Sigmoid colon (tissue), 3 donors: ENCODE measurements around the gene TEX50.

Experiments used
- CTCF ChIP-seq, 4 experiments: fragments of 450-650 bp in 3 of 4; fragments of 200-600 bp in 1 of 4; IDR thresholded peaks; one replicate each; pipeline ENCODE4 v1.5.1; 2016 to 2019; ENCODE audit warnings: antibody characterized with exemption in 4 of 4, mild to moderate bottlenecking in 3 of 4, moderate library complexity in 2 of 4
- POLR2A ChIP-seq, 2 donors: fragments of 450-650 bp; IDR thresholded peaks; one replicate each; pipeline ENCODE4 v1.6.1; 2016; ENCODE audit warnings: antibody characterized with exemption in 2 of 2, mild to moderate bottlenecking in 2 of 2, moderate library complexity in 2 of 2

- TF ChIP-seq CTCF (IDR thresholded peaks at IDR 0.05) (no peak), POLR2A (IDR thresholded peaks at IDR 0.05) (no peak)
Measured at GRCh38 chr1:173635116-173635515, at the start of gene TEX50.
